ENCODE results near the gene SETDB1. TPM values are rescaled to one million over a fixed set of nuclear protein-coding genes. Genes with fewer than 3 reads are reported as not detected.

Gene SETDB1
- total RNA-seq, 1 donor from 2014 or later, result 47.5 TPM

DNA sequence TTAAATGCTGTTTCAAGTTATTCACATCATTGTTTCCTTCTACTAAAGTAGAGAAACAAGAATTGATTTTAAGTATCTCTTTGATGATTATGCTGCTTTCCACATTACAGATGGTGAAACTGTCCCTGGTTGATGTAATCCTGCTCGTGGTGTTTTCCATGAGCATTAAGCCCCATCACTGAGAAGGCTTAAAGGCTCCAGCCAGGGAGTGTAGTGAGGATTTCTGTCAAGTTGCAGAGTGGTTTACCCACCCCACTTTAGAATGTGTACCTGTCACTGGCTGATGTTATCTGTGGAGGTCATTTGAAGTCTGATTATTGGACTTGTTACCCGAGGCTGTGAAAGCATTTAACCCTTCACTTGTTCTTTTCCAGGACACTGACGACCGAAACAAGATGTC lies 35.6 kb downstream of the SETDB1 start:
- TF ChIP-seq, protein P1, sequence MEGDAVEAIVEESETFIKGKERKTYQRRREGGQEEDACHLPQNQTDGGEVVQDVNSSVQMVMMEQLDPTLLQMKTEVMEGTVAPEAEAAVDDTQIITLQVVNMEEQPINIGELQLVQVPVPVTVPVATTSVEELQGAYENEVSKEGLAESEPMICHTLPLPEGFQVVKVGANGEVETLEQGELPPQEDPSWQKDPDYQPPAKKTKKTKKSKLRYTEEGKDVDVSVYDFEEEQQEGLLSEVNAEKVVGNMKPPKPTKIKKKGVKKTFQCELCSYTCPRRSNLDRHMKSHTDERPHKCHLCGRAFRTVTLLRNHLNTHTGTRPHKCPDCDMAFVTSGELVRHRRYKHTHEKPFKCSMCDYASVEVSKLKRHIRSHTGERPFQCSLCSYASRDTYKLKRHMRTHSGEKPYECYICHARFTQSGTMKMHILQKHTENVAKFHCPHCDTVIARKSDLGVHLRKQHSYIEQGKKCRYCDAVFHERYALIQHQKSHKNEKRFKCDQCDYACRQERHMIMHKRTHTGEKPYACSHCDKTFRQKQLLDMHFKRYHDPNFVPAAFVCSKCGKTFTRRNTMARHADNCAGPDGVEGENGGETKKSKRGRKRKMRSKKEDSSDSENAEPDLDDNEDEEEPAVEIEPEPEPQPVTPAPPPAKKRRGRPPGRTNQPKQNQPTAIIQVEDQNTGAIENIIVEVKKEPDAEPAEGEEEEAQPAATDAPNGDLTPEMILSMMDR (IDR thresholded peaks at IDR 0.05), result no peak
- DNase-seq, result no peak

DNA sequence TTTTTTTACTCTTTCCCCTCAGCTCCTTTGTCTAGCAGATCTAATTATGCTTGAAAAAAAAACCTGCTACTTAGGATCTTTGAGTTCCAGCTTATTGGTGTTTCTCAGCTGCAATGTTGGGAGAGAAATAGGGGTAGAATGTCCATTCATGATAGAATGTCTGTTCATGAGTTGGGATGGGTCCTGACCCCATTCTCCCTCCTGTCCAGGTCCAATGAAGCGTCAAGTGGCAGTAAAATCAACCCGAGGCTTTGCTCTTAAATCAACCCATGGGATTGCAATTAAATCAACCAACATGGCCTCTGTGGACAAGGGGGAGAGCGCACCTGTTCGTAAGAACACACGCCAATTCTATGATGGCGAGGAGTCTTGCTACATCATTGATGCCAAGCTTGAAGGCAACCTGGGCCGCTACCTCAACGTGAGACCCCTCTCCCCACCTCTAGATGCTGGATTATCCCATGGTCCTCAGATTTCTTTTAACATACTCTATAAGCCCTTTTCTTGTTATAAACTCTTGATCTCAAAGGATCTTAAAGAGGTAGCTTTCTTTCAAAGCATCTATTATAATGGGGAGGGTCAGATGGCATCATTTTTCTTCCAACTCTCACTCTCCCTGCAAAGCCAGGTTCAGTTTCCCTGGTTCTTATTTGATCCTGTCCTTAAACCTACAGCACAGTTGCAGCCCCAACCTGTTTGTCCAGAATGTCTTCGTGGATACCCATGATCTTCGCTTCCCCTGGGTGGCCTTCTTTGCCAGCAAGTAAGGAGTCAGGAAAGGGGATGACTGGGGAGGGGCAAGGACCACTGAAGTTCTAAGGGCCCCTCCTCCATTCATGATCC lies 37.4 kb downstream of the SETDB1 start:
- H3K36me3 ChIP-seq, result peaks cover 100% of the 10 kb centered on the region
- no peaks in the 10 kb centered on the region for H3K9me3 ChIP-seq
- no peak for DNase-seq

More for the DNA sequence above, 35.6 kb downstream of the SETDB1 start:
- H3K27me3 ChIP-seq (ENCODE audit: low read depth), result no peaks in the 10 kb centered on the region
- H3K4me1 ChIP-seq, result no peaks in the 10 kb centered on the region
- ATAC-seq, result no peak
- no peaks in the 10 kb centered on the region for H3K9me3 ChIP-seq
- H3K36me3 ChIP-seq, result peaks cover 100% of the 10 kb centered on the region
- H3K4me3 ChIP-seq, result no peak overlapping the region
- intact Hi-C loops (cut with DNase I), result no loop called here
- H3K27ac ChIP-seq, result no peak overlapping the region

GRCh38 chr1:150964164-150964489 lies 38.0 kb downstream of the SETDB1 start:
- Histone ChIP-seq H3K27me3 (ENCODE audit: low read depth) (no peaks in the 10 kb centered on the region), H3K4me1 (peaks cover 5% of the 10 kb centered on the region), H3K9me3 (no peaks in the 10 kb centered on the region), H3K4me3 (no peak overlapping the region), H3K27ac (no peak overlapping the region), H3K36me3 (peaks cover 100% of the 10 kb centered on the region)
- ATAC-seq (no peak), DNase-seq (no peak)
- TF ChIP-seq, protein P1 (IDR thresholded peaks at IDR 0.05), result no peak
- intact Hi-C loops (cut with DNase I), result no loop called here

More for the DNA sequence above, 37.4 kb downstream of the SETDB1 start:
- H3K4me1 ChIP-seq, result no peaks in the 10 kb centered on the region
- no peak overlapping the region for H3K27ac ChIP-seq
- intact Hi-C loops (cut with DNase I), result no loop called here
- H3K27me3 ChIP-seq (ENCODE audit: low read depth), result no peaks in the 10 kb centered on the region
- TF ChIP-seq, protein P1 (IDR thresholded peaks at IDR 0.05), result no peak
- H3K4me3 ChIP-seq, result no peak overlapping the region
- no peak for ATAC-seq

GRCh38 chr1:150965605-150966004 lies 39.4 kb downstream of the SETDB1 start:
- DNase-seq (no peak), ATAC-seq (no peak)
- no peak overlapping the region for H3K27ac ChIP-seq
- peaks cover 86% of the 10 kb centered on the region for H3K36me3 ChIP-seq
- no peak overlapping the region for H3K4me3 ChIP-seq
- H3K9me3 ChIP-seq, result no peaks in the 10 kb centered on the region
- no peaks in the 10 kb centered on the region for H3K27me3 ChIP-seq (ENCODE audit: low read depth)
- H3K4me1 ChIP-seq, result peaks cover 19% of the 10 kb centered on the region
- intact Hi-C loops (cut with DNase I), result no loop called here
- TF ChIP-seq, protein P1 (IDR thresholded peaks at IDR 0.05), result no peak

DNA sequence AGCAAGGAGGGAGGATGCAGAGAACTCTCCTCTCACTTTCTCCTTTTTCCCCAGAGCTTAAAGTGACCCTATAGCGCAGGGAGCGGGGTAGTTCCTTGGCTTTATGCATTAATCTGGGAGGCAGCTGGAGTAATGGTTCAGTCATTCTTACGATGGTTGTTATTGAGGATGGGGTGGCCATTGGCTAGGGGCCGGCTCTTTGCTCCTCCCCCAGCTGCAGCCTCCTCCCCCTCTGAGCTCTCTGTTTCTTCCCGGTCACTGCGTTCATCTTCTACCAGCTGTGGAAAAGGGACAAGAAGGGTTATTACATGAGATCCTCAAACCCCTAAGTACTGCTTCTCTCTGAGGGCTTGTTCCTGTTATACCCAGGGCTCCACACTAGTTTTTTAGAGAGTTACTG lies 39.8 kb downstream of the SETDB1 start:
- H3K4me3 ChIP-seq, result no peak overlapping the region
- H3K9me3 ChIP-seq, result no peaks in the 10 kb centered on the region
- DNase-seq, result no peak
- H3K4me1 ChIP-seq, result peaks cover 23% of the 10 kb centered on the region
- H3K27me3 ChIP-seq (ENCODE audit: low read depth), result no peaks in the 10 kb centered on the region
- intact Hi-C loops (cut with DNase I), result no loop called here
- no peak for ATAC-seq
- H3K27ac ChIP-seq, result no peak overlapping the region
- TF ChIP-seq, protein P1 (IDR thresholded peaks at IDR 0.05), result no peak
- peaks cover 82% of the 10 kb centered on the region for H3K36me3 ChIP-seq
